GM23338 (cell line): ENCODE data around the gene BBX.

Experiments
- CREB1 ChIP-seq: fragments of 250-450 bp; sonication (Bioruptor Pico); IDR thresholded peaks from 2 replicates; pipeline ENCODE4 v1.5.0; 2020; ENCODE audit warnings: low read depth, mild to moderate bottlenecking, moderate library complexity
- CTCF ChIP-seq, 2 experiments: fragments of 200-600 bp in 1 of 2; sonication (generic) in 1 of 2; conservative IDR thresholded peaks; 2 replicates each; pipeline versions ENCODE4 v1.5.1 to v1.6.1; 2016 to 2017; ENCODE audit warnings: antibody characterized with exemption in 2 of 2, low read depth in 2 of 2, mild to moderate bottlenecking in 2 of 2, moderate library complexity in 1 of 2
- EZH2 ChIP-seq: fragments of 200-600 bp; sonication (generic); IDR thresholded peaks from one replicate; pipeline ENCODE4 v1.8.0; 2017; ENCODE audit warnings: antibody characterized with exemption, mild to moderate bottlenecking, low read depth; ENCODE audit not compliant: unreplicated experiment
- EZH2phosphoT487 ChIP-seq: fragments of 200-600 bp; sonication (generic); IDR thresholded peaks from one replicate; pipeline ENCODE4 v1.8.1; 2018; ENCODE audit warnings: antibody characterized with exemption; ENCODE audit not compliant: unreplicated experiment
- JUNB ChIP-seq: IDR thresholded peaks from one replicate; pipeline ENCODE4 v1.6.1; 2016; ENCODE audit warnings: antibody characterized with exemption; ENCODE audit not compliant: unreplicated experiment
- POLR2AphosphoS5 ChIP-seq: IDR thresholded peaks from 2 replicates; pipeline ENCODE4 v1.6.1; 2016; ENCODE audit warnings: antibody characterized with exemption, low read depth
- REST ChIP-seq: IDR thresholded peaks from one replicate; pipeline ENCODE4 v1.6.1; 2018; ENCODE audit warnings: antibody characterized with exemption; ENCODE audit not compliant: unreplicated experiment

- no peak for TF ChIP-seq CTCF (conservative IDR thresholded peaks at IDR 0.05; ENCODE audit: low read depth in 2 of 2)
- TF ChIP-seq POLR2AphosphoS5: no peak
- no peak for TF ChIP-seq EZH2
- TF ChIP-seq EZH2phosphoT487: no peak
- TF ChIP-seq REST: no peak
- TF ChIP-seq CREB1 (CRISPR knock-in tag): no peak
- no peak for TF ChIP-seq JUNB
These were observed 55.3 kb downstream of the BBX start for GRCh38 chr3:107578091-107578490.
